ENCODE measurements around the gene COL7A1. TPM values are rescaled to one million over a fixed set of nuclear protein-coding genes. Genes with fewer than 3 reads are reported as not detected.
A peak's percentile ranks its signal among the peaks of the same experiment; 100 is the strongest.

Gene COL7A1
- total RNA-seq, 2 experiments from 2014 or later, result 4.1 to 10.8 TPM

DNA sequence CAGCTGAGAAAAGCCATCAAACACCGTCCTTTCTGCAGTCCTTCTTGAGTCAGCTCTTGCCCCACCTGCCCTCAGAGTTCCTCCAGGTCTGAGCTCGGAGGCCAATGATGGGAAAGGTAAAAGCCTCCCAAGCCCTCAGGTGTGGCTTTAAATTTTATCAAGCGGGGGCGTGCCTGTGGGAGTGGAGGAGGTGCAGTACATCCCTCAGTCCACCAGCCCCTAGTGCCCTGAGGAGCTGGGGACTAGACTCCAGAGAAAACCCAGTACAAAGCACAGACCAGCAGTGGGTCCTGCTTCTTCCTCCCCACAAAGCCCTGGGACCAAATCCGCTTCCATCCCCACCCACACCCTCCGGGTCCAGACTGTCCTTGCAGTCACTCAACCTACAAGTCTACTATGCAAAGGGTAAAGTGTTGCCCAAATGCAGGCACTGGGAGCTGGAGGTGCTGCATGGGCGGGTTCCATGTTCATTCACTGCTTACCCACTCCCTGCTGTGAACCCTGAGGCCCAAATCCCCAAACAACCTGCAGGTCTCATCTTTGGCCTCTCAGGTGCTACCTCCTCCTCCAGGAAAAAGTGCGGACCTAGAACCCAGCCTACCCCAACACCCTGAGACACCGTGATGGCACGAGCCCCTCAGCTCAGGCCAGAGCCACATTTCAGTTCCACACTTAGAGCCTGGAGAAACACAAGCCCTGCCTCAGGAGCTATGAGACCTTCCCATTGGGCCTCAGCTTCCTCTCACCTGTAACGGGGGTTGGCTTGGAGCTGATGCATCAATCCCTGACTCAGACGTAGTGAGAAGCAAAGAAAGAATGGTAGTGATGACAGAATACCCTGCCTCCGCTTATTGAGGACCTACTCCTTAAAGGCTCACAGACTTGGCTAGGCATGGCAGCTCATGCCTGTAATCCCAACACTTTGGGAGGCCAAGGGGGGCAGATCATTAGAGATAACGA, 41.0 kb downstream of the COL7A1 start:
- Histone ChIP-seq H3K4me2 (ENCODE audit: low read length) (peak overlapping the region; percentile 2; the same call in 1 of the 2 replicates), H4K20me1 (ENCODE audit: insufficient read depth, low read length) (no peaks in the 10 kb centered on the region), H3K79me2 (ENCODE audit: insufficient read depth, low read depth, low read length) (no peaks in the 10 kb centered on the region), H3K36me3 (ENCODE audit: insufficient read depth, low read length) (no peaks in the 10 kb centered on the region), H3K4me1 (ENCODE audit: insufficient read depth, low read length, poor library complexity, severe bottlenecking) (peaks cover 34% of the 10 kb centered on the region), H3K9me3 (ENCODE audit: low read length) (no peaks in the 10 kb centered on the region), H2AFZ (ENCODE audit: low read length) (no peak overlapping the region), H3K27ac (ENCODE audit: low read depth, low read length, poor library complexity, severe bottlenecking) (no peak overlapping the region), H3K9me2 (ENCODE audit: insufficient read depth, low read length) (no peaks in the 10 kb centered on the region), H3K4me3 (ENCODE audit: low read depth, low read length, poor library complexity, severe bottlenecking) (no peak overlapping the region)
- CTCF ChIA-PET (ENCODE audit: unreplicated experiment), result interaction anchor here (1.0 kb wide), 1 partner anchor 88 kb away, joined by 3 read pairs; a partner anchor contains a TSS
- DNase-seq (ENCODE audit: low spot score), result no peak
- TF ChIP-seq EZH2phosphoT487 (IDR thresholded peaks at IDR 0.05; ENCODE audit: borderline replicate concordance, low read depth, low read length), result no peak
- TF ChIP-seq, protein P1, sequence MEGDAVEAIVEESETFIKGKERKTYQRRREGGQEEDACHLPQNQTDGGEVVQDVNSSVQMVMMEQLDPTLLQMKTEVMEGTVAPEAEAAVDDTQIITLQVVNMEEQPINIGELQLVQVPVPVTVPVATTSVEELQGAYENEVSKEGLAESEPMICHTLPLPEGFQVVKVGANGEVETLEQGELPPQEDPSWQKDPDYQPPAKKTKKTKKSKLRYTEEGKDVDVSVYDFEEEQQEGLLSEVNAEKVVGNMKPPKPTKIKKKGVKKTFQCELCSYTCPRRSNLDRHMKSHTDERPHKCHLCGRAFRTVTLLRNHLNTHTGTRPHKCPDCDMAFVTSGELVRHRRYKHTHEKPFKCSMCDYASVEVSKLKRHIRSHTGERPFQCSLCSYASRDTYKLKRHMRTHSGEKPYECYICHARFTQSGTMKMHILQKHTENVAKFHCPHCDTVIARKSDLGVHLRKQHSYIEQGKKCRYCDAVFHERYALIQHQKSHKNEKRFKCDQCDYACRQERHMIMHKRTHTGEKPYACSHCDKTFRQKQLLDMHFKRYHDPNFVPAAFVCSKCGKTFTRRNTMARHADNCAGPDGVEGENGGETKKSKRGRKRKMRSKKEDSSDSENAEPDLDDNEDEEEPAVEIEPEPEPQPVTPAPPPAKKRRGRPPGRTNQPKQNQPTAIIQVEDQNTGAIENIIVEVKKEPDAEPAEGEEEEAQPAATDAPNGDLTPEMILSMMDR (conservative IDR thresholded peaks at IDR 0.05; ENCODE audit: low read length), result no peak
- no TSS peak for BruUV-seq (replicated peaks)
- POLR2A ChIA-PET, result interaction anchor here (0.6 kb wide), 1 partner anchor 365 kb away, joined by 3 read pairs; no protein-coding TSS in a partner anchor
- intact Hi-C loops (cut with micrococcal nuclease; ENCODE audit: unreplicated experiment), result no loop called here

DNA sequence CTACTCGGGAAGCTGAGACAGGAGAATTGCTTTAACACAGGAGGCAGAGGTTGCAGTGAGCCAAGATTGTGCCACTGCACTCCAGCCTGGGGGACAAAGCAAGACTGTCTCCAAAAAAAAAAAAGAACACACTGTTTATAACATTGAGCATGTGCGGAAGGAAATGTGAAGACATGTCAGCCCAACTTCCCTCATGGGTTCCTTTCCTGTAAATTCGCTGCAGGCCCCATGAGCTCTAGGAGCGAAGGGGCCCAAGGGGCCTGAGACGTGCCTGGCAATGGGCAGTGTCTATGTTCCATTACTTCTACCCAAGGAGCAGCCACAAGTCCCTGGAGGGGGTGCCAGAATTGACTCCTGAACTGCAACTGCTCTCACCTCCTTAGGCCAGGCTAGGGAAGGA, 41.8 kb downstream of the COL7A1 start:
- intact Hi-C loops (cut with micrococcal nuclease; ENCODE audit: unreplicated experiment), result no loop called here
- no peak for DNase-seq (ENCODE audit: low spot score)
- Histone ChIP-seq H4K20me1 (ENCODE audit: insufficient read depth, low read length) (no peaks in the 10 kb centered on the region), H3K4me1 (ENCODE audit: insufficient read depth, low read length, poor library complexity, severe bottlenecking) (peaks cover 27% of the 10 kb centered on the region), H3K9me2 (ENCODE audit: insufficient read depth, low read length) (no peaks in the 10 kb centered on the region), H3K4me3 (ENCODE audit: low read depth, low read length, poor library complexity, severe bottlenecking) (no peak overlapping the region), H2AFZ (ENCODE audit: low read length) (no peak overlapping the region), H3K4me2 (ENCODE audit: low read length) (no peak overlapping the region), H3K36me3 (ENCODE audit: insufficient read depth, low read length) (no peaks in the 10 kb centered on the region), H3K9me3 (ENCODE audit: low read length) (no peaks in the 10 kb centered on the region), H3K27ac (ENCODE audit: low read depth, low read length, poor library complexity, severe bottlenecking) (no peak overlapping the region), H3K79me2 (ENCODE audit: insufficient read depth, low read depth, low read length) (no peaks in the 10 kb centered on the region)
- no TSS peak for BruUV-seq (replicated peaks)
- POLR2A ChIA-PET, result no interaction called here
- TF ChIP-seq, protein P1 (conservative IDR thresholded peaks at IDR 0.05; ENCODE audit: low read length), result no peak
- TF ChIP-seq EZH2phosphoT487 (IDR thresholded peaks at IDR 0.05; ENCODE audit: borderline replicate concordance, low read depth, low read length), result no peak
- CTCF ChIA-PET (ENCODE audit: unreplicated experiment), result interaction anchor here (1.0 kb wide), 1 partner anchor 87 kb away, joined by 3 read pairs; a partner anchor contains a TSS
